HG03196 (cell line): ENCODE results near the gene MTHFD1.
"Not testable (repeated sequence)": the region's sequence is repeated elsewhere in the genome, so short reads cannot be mapped to it uniquely, and the experiment has no call there.

Experiments
- ATAC-seq: cut with Tn5 transposase; IDR thresholded peaks from one replicate; pipeline ENCODE4 v1.9.1; 2021; ENCODE audit not compliant: unreplicated experiment

The MTHFD1 gene

DNA sequence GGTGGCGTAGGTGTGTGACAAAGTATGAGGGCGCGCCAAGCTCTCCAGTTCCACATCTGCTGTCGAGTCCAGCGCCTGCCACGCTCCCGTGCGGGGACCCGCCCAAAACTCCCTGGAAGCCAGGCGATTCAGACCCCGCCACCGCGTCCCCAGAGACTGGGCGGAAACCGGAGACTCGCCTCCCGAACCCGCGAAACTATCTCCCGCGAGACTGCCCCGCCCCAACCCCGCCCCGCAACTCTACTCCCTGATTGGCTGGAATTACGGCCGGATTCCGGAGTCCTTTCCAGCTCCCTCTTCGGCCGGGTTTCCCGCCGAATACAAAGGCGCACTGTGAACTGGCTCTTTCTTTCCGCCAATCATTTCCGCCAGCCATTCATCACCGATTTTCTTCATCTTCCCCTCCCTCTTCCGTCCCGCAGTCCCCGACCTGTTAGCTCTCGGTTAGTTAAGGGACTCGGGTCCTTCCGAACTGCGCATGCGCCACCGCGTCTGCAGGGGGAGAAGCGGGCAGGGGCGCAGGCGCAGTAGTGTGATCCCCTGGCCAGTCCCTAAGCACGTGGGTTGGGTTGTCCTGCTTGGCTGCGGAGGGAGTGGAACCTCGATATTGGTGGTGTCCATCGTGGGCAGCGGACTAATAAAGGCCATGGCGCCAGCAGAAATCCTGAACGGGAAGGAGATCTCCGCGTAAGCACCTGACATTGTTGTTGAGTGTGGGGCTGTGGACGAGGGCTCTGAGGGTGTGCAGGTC lies at the start of gene MTHFD1:
MTHFD1 (plus strand) TSS at position 572 of the 751 bp plus-strand sequence; CDS start at position 647, 75 bp downstream.
- ATAC-seq: peak; percentile 84

DNA sequence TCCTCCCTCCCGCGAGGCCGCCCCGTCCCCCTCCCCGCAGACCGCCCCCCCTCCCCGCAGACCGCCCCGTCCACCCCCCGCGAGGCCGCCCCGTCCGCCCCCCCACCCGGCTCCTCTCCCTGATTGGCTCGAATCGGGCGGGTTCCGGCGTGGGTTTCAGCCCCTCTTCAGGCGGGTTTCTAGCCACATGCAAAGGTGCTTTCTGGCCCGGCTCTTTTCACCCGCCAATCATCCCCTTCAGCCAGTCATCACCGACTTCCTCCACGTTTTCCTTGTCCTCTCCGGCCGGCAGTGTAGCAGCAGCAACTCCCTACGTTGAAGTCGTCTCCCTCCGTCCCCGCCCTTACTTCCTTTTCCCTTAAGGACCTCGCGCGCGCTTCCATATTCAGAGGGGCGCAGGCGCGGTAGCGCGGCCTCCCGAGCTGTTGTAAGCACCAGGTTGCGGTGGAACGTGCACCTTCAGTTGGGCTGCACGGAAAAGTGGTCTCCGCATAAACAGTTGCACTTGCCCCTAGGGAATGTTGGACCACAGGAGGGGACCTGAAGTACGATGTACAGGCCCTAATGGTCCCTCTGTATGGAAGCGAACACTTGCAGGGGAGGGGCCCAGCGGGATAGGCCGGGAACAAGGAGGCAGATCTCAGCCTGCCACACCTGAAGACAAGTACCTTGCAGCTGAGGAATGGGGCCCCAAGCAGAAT lies 49.4 kb upstream of the MTHFD1 start:
- peak; percentile 85 for ATAC-seq

DNA sequence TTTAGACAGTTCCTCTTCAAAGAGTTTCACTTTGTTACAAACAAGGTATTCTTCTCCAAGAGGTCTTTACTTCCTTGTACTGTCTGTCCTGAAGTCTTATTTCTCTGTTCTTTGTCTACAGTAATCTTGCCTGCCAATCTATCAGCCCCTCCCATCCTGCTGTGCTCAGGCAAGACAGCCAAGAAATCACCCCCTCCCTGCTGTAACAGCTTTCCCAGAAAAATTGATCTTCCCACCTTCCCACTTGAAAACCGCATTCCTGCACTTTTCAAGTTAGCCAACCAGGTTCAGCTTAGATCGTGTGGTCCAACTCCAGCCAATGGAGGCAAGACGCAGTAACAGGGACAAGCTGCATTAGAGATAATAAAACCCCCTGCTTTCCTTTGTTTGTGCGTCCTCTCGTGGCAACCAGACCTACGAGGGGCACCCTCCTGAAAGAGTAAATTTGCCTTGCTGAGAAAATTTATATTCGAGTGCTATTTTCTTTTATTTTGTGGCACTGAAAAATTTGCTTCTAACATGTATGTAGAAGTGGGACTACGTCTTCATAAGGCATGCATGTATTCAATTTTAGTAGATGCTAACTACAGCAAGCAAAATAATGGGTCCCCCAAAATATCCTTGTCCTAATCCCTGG lies 47.5 kb upstream of the MTHFD1 start:
- ATAC-seq: no peak

DNA sequence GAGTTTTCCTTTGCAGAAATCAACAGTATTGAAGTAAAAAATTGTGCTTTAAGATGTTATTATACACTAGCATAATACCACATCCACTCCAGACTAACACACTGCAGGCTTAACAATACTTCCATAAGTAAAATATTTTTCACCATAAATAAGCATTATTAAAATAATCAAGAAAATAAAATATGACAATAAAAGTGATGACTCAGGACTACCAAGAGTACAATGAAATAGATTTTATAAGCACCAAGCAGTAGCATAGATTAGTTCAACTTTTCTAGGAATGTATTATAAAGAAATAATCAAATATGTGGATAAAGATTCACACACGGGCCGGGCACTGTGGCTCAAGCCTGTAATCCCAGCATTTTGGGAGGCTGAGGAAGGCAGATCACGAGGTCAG lies 40.4 kb upstream of the MTHFD1 start:
- no peak for ATAC-seq

DNA sequence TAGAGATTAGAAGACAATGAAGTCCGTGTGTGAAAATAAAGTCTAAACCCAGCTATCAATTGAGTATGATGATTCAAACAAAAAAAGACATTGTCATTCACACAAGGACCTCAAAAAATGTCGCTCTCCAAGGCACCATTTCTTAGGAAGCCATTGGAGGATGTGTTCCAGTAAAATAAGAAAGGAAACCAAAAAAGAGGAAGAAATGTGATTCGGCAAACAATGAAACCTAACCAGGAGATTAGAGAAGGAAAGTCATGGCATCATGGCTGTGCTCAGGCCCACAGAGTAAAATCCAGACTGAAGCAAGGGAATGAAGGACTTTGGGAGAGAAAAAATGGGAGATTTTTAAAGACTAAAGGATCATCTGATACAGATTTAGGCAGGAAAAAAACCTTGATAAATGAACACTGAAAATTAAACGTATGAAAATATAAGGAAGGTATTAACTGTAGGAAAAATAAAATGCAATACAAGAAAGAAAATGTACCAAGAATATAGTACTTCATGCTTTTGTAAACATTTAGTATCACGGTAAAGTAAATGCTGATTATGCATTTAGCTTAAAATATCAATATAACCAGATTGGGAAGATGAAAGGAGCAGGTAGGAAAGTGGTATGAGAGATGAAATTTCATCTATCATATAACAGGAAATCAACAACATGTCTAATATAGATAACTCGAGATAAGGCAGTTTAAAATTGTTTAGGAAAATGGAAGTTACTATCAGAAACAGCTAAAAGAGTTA lies 38.2 kb upstream of the MTHFD1 start:
- ATAC-seq: no peak

DNA sequence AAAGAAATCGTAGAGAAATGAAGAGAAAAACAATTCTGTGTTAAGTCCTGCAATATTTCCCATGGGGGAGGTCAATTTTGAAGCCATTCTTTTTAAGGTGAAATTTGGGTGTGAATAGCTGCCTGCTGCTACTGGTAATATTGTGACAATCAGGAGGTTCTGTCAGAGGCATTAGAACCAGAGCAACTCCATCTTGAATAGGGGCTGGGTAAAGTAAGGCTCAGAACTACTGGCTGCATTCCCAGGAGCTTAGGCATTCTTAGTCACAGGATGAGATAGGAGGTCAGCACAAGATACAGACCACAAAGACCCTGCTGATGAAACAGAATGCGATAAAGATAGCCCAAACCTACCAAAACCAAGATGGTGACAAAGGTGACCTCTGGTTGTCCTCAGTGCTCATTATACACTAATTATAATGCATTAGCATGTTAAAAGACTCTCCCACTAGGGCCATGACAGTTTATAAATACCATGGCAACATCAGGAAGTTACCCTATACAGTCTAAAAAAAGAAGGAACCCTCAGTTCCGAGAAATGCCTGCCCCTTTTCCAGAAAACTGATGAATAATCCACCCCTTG lies 24.8 kb upstream of the MTHFD1 start:
- ATAC-seq: no peak

DNA sequence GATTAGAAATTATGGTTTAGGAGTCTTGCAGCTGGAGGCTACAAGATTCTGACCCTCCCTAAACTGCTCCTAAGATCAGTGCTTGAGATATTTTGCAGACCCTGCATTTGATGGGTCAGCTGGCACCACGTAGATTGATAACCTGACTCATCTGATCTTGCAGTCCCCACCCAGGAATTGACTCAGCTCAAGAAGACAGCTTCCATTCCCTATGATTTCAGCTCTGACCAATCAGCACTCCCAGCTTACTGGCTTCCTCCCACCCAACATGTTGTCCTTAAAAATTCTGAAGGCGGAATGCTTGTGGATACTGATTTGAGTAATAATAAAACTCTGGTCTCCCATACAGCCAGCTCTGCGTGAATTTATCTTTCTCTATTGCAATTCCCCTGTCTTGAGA lies 23.2 kb upstream of the MTHFD1 start:
- no peak for ATAC-seq

DNA sequence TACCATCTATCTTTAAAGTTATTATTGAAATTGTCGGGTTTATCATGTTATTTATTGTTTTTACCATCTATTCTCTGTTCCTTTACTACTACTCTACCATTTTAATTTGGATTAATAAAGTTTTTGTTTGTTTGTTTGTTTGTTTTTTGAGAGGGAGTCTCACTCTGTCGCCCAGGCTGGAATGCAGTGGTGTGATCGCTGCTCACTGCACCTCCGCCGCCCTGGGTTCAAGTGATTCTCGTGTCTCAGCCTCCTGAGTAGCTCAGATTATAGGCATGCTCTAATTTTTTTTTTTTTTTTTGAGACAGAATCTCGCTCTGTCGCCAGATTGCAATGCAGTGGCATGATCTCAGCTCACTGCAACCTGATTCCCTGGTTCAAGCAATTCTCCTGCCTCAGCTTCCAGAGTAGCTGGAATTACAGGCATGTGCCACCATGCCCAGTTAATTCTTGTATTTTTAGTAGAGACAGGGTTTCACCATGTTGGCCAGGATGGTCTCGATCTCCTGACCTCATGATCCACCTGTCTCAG lies 22.7 kb upstream of the MTHFD1 start:
- not testable (repeated sequence) for ATAC-seq

DNA sequence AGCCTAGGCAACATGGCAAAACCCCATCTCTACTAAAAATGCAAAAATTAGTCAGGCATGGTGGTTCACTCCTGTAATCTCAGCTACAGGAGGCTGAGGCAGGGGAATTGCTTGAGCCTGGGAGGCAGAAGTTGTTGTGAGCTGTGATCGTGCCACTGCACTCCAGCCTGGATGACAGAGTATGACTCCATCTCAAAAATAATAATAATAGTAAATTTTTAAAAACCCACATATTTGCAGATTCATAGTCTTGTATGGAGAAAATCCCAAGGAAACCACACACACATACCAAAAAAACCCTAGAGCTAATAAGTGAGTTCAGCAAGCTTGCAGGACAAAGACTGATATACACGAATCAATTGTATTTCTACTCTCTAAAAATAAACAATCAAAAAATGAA lies 19.0 kb upstream of the MTHFD1 start:
- ATAC-seq: no peak

DNA sequence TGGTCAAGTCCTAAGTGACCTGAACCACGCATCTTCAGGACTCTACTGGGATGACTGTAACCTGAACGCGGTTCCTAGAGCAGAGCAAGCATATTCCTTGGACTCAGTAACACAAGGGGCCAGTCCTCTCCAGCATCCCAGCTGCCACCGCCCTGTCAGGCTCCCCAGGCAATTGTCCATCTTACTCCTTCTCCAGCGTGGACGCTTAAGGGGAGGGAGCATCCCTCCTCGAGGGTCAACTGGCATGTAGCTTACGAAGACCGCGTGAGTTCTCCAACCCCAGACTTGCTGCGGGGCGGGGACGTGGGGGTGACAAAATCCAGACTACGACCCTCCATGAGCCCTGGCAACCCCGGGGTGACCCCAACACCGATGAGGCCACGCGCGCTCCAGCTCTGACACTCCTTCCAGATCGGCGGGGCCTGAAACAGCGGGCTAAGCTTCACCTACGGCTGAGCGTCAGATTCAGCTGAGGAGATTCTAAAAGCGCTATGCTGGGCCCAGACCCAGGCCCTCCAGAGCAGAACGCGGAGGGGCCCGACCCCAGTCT lies 846 bp upstream of the MTHFD1 start:
- ATAC-seq: no peak

DNA sequence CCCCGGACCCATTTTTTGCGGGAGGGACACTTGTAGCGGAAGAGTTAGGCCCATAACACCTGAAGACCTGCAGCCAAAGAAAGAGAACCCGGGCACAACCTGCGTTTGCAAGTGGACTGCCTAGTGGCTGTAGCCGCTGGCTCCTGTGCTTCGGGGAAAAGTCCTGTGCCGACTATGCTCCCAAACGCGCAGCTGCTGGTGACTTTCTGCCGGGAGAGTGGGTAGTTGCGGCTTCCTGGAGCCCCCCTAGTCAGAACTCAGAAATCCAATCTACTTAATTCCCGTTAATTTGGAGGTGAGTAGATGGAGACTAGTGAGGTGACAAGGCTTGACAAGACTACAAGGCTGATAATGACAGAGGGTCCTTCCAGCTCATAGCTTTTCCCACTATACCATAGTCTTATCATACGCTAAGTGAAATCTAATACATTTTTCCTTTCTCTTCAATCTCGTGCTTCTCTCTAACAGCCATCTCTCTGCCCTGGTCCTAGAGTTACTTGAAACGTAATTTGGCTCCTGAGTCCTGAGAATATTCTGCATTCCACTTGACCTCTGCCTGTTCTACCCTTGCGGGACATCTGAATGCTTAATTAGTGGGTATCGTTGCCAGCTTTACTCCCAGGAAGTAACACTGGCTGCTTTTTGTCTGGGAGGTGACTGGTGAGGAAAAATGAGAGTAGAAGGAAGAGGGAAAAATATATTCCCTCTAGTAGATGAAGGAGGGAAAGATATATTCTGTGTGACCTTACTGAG lies 556 bp downstream of the MTHFD1 start:
- ATAC-seq: peak; percentile 3

DNA sequence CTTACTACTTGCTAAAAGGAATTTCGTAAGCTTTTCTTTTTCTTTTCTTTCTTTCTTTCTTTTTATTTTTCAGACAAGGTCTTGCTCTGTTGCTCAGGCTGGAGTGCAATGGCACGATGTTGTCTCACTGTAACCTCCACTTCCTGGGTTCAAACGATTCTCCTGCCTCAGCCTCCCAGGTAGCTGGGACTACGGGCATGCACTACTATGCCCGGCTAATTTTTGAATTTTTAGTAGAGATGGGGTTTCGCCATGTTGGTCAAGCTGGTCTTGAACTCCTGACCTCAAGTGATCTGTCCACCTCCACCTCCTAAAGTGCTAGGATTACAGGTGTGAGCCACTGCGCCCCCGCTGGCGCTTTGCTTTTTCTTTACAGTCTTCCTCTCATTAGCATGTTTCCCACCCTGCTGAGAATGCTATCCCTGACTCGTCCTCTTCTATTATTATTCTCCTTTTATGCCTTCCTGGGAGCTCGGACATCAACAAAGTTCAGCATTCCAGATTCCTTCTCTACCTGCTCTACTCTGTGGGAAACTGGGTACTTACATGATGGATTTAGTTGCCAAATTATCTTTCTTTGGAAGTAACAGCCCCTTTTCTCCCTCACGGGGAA lies 3.1 kb downstream of the MTHFD1 start:
- ATAC-seq: no peak

DNA sequence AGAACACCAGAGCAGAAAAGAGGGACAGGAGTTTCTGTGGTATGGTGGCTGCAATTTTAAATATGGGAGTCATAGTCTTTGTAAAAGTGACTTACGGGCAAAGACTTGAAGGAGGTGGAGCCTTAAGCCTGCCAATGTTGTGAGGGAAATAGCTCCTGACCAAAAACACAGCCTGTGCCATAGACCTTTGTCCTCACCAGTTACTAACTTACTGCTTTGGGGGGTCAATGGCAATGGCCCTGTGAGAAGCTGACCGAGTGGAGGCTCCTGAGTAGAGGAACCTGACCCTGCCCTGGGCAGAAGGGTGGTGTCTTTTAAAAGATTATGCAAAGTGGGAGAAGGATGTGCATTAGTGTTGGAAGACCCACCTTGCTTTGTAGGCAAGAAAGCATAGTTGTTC lies 3.8 kb downstream of the MTHFD1 start:
- ATAC-seq: no peak

DNA sequence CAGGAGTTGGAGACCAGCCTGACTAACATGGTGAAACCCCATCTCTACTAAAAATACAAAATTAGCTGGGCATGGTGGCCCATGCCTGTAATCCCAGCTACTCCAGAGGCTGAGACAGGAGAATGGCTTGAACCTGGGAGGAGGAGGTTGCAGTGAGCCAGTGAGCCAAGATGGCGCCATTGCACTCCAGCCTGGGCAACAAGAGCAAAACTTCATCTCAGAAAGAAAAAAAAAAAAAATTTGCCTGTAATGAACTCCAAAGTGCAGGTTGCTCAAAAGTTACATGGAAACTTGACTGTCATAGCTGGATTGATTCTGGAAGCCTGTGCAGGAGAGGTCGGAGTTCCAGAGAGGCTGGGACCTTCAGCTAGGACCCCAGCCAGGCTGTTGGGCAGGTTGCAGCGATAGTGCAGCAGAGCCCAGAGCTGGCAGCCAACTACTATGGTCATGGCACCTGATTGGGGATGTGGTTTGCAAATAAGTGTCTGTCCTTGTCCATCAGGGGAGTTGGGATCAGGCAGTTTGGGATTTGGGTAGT lies 5.1 kb downstream of the MTHFD1 start:
- not testable (repeated sequence) for ATAC-seq

DNA sequence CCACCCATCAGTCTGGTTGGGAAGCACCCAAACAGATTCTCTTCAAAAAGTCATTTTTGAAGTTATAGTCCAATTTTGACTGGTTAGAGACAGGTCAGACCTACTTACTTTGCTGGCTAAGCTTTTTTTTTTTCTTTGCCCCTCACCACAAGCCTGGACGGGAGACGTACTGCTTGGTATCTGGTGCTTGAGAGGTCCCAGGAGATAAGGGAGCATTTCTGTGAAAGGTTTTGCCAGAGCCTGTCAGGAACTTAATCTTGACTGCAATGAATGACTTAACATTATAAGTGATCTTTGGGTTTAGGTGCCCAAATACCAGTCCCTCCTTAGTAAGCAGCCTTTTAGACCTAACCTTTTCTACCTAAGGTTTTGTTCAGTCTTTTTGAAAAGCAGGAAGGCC lies 6.3 kb downstream of the MTHFD1 start:
- ATAC-seq: no peak

DNA sequence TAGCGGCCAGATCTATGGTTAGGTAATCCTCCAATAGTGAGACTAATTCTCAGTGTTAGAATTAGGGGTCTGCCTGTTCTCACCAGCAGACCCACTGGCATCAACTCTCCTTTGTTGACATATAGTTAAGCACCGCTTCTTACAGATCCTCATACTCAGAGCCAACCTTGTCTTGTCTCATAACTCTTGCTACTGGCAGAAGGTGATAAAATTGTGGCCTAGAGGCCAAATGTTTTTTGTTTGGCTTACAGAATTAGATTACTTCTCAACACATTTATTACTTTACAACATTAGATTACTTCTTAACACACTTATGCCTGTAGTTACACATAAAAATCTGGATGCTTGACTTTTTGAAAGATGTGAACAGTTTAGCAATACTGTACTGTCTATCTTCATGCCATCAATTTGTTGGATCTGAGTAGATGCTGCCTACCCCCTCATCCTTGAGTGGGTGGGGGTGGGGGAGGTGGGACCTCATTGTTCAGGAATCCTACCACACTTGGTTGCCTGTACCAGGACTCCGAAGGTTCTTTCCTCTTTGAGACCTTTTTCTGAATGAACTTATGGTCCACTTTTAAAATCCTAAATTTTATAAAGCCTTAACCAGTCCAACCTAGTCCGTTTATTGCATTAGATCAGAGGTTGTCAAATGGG lies 7.0 kb downstream of the MTHFD1 start:
- ATAC-seq: no peak

DNA sequence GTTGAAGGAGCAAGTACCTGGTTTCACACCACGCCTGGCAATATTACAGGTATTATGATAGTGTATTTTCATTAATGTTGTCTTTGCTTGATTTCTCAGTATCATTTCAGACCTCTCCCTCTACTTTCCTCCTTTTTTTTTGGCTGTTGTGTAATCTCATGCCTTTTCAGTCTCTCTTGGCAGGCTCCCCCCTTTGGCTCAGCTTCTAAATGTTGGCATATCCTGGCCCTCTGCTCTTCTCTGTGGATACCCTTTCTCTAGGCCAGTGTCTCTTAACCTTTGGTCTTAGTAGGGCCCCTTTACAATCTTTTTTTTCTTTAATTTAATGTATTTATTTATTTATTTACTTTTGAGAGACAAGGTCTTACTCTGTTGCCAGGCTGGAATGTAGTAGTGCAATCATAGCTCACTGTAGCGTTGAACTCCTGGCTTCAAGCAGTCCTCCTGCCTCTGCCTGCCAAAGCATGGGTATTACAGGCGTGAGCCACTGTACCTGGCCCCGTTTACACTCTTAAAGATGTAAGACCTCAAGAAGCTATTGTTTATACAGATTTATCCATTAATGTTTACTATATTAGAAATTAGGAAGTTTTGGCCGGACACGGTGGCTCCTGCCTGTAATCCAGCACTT lies 12.8 kb downstream of the MTHFD1 start:
- no peak for ATAC-seq

DNA sequence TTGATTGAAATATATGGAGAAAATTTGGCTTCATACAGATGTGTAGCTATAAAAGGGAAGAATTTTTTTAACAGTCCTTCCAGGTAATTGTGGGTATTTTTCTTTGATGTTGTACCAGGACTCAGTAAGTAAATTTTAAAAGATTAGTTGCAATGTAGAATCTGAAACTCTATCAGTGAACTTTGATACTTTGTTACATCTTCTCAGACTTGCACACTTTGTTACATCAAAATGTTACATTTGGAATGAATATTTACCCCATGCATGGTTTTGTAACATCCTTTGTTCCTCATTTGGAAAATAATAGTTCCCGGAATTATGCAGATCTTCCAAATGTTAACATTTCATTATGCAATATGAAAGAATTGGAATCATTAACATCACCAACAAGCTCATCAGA lies 13.8 kb downstream of the MTHFD1 start:
- ATAC-seq: no peak
